ENCODE results near the gene AMOT. TPM values are rescaled to one million over a fixed set of nuclear protein-coding genes. Genes with fewer than 3 reads are reported as not detected.

The AMOT gene
- total and polyA plus RNA-seq, 4 donors, result 1.1 to 2.6 (median 1.9) TPM

GRCh38 chrX:112851161-112851779 is 10.6 kb upstream of the AMOT start:
- Histone ChIP-seq H3K9me3 (ENCODE audit: control insufficient read depth in 4 of 4, low read length in 3 of 4) (no peaks in the 10 kb centered on the region), H3K27ac (ENCODE audit: low read depth in 1 of 2, low read length in 2 of 2) (no peak overlapping the region), H3K4me1 (ENCODE audit: control insufficient read depth in 4 of 4, insufficient read depth in 4 of 4, low read length in 3 of 4) (no peaks in the 10 kb centered on the region), H3K36me3 (ENCODE audit: control insufficient read depth in 4 of 4, insufficient read depth in 3 of 4, low read depth in 1 of 4, low read length in 3 of 4) (no peaks in the 10 kb centered on the region), H3K4me3 (ENCODE audit: low read depth in 1 of 3, low read length in 3 of 3) (no peak overlapping the region), H3K9ac (ENCODE audit: low read depth in 1 of 2, low read length in 2 of 2) (no peak overlapping the region), H3K27me3 (ENCODE audit: control insufficient read depth in 4 of 4, insufficient read depth in 4 of 4, low read length in 3 of 4) (peaks cover 0 to 2% (median 0%) of the 10 kb centered on the region in 4 donors)
- WGBS, result 66% methylated on average over 2 of the region's 2 CpGs
- TF ChIP-seq GABPA (IDR thresholded peaks at IDR 0.05 in 1 of 2, conservative IDR thresholded peaks at IDR 0.05 in 1 of 2), result no peak
- TF ChIP-seq, protein P1, sequence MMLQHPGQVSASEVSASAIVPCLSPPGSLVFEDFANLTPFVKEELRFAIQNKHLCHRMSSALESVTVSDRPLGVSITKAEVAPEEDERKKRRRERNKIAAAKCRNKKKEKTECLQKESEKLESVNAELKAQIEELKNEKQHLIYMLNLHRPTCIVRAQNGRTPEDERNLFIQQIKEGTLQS (IDR thresholded peaks at IDR 0.05), result no peak
- no peak for TF ChIP-seq YY1 (IDR thresholded peaks at IDR 0.05)
- TF ChIP-seq, protein P2, sequence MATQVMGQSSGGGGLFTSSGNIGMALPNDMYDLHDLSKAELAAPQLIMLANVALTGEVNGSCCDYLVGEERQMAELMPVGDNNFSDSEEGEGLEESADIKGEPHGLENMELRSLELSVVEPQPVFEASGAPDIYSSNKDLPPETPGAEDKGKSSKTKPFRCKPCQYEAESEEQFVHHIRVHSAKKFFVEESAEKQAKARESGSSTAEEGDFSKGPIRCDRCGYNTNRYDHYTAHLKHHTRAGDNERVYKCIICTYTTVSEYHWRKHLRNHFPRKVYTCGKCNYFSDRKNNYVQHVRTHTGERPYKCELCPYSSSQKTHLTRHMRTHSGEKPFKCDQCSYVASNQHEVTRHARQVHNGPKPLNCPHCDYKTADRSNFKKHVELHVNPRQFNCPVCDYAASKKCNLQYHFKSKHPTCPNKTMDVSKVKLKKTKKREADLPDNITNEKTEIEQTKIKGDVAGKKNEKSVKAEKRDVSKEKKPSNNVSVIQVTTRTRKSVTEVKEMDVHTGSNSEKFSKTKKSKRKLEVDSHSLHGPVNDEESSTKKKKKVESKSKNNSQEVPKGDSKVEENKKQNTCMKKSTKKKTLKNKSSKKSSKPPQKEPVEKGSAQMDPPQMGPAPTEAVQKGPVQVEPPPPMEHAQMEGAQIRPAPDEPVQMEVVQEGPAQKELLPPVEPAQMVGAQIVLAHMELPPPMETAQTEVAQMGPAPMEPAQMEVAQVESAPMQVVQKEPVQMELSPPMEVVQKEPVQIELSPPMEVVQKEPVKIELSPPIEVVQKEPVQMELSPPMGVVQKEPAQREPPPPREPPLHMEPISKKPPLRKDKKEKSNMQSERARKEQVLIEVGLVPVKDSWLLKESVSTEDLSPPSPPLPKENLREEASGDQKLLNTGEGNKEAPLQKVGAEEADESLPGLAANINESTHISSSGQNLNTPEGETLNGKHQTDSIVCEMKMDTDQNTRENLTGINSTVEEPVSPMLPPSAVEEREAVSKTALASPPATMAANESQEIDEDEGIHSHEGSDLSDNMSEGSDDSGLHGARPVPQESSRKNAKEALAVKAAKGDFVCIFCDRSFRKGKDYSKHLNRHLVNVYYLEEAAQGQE (IDR thresholded peaks at IDR 0.05), result no peak
- TF ChIP-seq FOXA2 (IDR thresholded peaks at IDR 0.05), result no peak
- no peak for TF ChIP-seq HNF4A (conservative IDR thresholded peaks at IDR 0.05)
- no peak for TF ChIP-seq RXRA (IDR thresholded peaks at IDR 0.05)
- no peak for DNase-seq (ENCODE audit: low spot score)

GRCh38 chrX:112849016-112849415 is 8.4 kb upstream of the AMOT start:
- H3K9me3 ChIP-seq (ENCODE audit: control insufficient read depth in 4 of 4, low read length in 3 of 4), result no peaks in the 10 kb centered on the region
- peaks cover 0 to 2% (median 0%) of the 10 kb centered on the region in 4 donors for H3K27me3 ChIP-seq (ENCODE audit: control insufficient read depth in 4 of 4, insufficient read depth in 4 of 4, low read length in 3 of 4)
- H3K27ac ChIP-seq (ENCODE audit: low read depth in 1 of 2, low read length in 2 of 2), result no peak overlapping the region
- TF ChIP-seq YY1 (IDR thresholded peaks at IDR 0.05), result no peak
- TF ChIP-seq RAD21 (IDR thresholded peaks at IDR 0.05), result no peak
- no peak for TF ChIP-seq JUND (IDR thresholded peaks at IDR 0.05)
- no peak for TF ChIP-seq GABPA (IDR thresholded peaks at IDR 0.05 in 1 of 2, conservative IDR thresholded peaks at IDR 0.05 in 1 of 2)
- no peak for TF ChIP-seq RXRA (IDR thresholded peaks at IDR 0.05)
- no peak for TF ChIP-seq HNF4G (IDR thresholded peaks at IDR 0.05)
- TF ChIP-seq FOXA1 (IDR thresholded peaks at IDR 0.05), result no peak
- TF ChIP-seq, protein P1 (IDR thresholded peaks at IDR 0.05), result no peak
- TF ChIP-seq, protein P3, sequence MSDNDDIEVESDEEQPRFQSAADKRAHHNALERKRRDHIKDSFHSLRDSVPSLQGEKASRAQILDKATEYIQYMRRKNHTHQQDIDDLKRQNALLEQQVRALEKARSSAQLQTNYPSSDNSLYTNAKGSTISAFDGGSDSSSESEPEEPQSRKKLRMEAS (IDR thresholded peaks at IDR 0.05), result no peak
- no peak for TF ChIP-seq HNF4A (conservative IDR thresholded peaks at IDR 0.05)
- TF ChIP-seq, protein P4, sequence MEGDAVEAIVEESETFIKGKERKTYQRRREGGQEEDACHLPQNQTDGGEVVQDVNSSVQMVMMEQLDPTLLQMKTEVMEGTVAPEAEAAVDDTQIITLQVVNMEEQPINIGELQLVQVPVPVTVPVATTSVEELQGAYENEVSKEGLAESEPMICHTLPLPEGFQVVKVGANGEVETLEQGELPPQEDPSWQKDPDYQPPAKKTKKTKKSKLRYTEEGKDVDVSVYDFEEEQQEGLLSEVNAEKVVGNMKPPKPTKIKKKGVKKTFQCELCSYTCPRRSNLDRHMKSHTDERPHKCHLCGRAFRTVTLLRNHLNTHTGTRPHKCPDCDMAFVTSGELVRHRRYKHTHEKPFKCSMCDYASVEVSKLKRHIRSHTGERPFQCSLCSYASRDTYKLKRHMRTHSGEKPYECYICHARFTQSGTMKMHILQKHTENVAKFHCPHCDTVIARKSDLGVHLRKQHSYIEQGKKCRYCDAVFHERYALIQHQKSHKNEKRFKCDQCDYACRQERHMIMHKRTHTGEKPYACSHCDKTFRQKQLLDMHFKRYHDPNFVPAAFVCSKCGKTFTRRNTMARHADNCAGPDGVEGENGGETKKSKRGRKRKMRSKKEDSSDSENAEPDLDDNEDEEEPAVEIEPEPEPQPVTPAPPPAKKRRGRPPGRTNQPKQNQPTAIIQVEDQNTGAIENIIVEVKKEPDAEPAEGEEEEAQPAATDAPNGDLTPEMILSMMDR (IDR thresholded peaks at IDR 0.05; ENCODE audit: low read depth, low read length, missing input control), result no peak
- TF ChIP-seq NR2F2 (IDR thresholded peaks at IDR 0.05), result no peak
- TF ChIP-seq EGR1 (IDR thresholded peaks at IDR 0.05; ENCODE audit: low read depth in 2 of 2), result no peak
- TF ChIP-seq FOXA2 (IDR thresholded peaks at IDR 0.05), result no peak
- TF ChIP-seq, protein P2 (IDR thresholded peaks at IDR 0.05), result no peak
- TF ChIP-seq SP1 (IDR thresholded peaks at IDR 0.05), result no peak
- no peak overlapping the region for H3K4me3 ChIP-seq (ENCODE audit: low read depth in 1 of 3, low read length in 3 of 3)
- H3K9ac ChIP-seq (ENCODE audit: low read depth in 1 of 2, low read length in 2 of 2), result no peak overlapping the region
- no peaks in the 10 kb centered on the region for H3K4me1 ChIP-seq (ENCODE audit: control insufficient read depth in 4 of 4, insufficient read depth in 4 of 4, low read length in 3 of 4)
- H3K36me3 ChIP-seq (ENCODE audit: control insufficient read depth in 4 of 4, insufficient read depth in 3 of 4, low read depth in 1 of 4, low read length in 3 of 4), result no peaks in the 10 kb centered on the region
- no peak for DNase-seq (ENCODE audit: low spot score)

Measured in liver (tissue), 9 donors.